Measurements from ENCODE around the gene PRR20G.
A peak's percentile ranks its signal among the peaks of the same experiment; 100 is the strongest.
"Not testable (repeated sequence)": the region's sequence is repeated elsewhere in the genome, so short reads cannot be mapped to it uniquely, and the experiment has no call there.

Gene PRR20G

GRCh38 chr3:127287840-127288239 lies at the start of gene PRR20G:
TSS of gene PRR20G (minus strand) at chr3:127288046. CDS start at chr3:127287365, 681 bp downstream.
- no peak for DNase-seq

DNA sequence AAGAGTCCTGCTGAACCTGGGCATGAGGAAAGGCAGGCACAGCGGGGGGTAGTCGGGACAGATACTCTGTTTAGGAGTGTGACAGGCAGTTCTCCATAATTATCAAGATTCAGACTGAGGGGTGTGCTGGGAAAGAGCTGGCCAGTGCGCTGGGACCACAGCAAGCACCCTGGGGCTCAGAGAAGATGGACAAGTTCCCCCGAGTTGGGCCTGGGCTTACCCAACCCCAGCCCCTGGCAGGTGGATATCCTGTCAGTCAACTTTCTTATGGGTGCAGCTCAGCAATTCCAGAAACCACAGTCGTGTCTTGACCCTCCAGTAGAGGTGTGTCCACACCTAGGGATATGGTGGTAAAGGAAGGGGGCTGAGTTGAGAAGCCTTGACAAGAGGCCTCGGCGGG lies 49.2 kb upstream of the PRR20G start:
- no peak for DNase-seq

DNA sequence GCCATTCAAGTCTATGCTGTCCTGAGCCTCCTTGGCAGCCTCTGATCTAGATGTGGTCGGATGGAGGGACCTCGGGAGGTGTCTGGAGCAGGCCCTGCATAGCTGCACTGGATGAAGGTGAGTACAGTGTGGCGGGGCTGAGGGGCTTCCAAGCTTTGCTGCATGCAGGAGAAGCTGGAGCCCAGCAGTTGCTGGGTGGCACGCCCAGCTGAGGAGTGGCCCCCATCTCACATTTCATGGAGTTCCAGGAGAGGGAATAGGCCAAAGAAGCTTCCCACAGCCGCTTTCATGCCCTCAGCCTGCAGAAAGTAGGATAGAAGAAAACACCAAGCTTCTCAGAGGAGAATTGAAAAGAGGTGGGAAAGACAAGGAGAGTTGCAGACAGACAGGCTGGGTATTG lies 48.3 kb upstream of the PRR20G start:
- DNase-seq = no peak

DNA sequence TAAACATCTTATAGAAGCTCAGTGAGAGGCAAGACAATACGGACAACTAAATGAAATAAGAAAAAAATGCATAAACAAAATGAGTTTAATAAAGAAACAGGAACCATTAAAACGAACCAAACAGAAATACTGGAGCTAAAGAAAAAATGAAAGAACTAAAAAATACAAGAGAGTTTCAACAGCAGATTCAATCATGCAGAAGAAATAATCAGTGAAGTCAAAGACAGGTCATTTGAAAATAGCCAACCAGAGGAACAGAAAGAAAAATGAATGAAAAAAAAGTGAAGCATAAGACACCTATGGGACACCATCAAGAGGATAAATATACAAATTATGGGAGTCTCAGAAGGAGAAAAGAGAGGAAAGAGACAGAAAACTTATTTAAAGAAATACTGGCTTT lies 42.5 kb upstream of the PRR20G start:
- no peak for DNase-seq

DNA sequence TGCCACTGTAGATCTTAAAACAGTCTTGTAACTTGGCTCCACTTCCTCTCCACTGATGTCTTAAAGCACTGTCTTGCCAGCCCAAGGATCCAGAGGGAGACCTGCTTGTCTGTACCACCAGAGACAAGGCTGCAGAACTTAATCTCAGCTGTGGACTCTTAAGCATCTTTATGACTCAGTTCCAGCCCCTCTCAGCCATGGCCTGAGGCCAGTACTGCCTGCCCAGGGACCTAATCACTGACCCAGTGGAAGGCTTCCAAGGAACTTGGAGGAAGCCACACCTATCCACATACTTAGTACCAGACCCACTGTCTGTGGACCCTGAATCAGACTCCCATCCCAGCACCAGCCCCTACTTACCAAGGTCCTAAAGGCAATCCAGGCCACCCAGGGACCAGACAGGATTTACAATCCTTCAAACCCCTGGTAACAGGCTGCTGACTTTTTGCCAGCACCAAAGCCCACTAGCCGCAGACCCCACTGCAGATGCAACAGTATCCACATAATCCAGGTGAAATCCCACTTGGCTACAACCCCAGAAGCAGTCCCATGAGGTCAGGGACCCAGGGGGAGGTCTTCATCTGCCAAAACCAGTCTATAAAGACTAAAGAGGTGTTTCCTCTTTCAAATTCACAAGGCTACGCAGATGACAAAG lies 41.9 kb upstream of the PRR20G start:
- DNase-seq = no peak

GRCh38 chr3:127328421-127328820 lies 40.6 kb upstream of the PRR20G start:
- no peak for DNase-seq

DNA sequence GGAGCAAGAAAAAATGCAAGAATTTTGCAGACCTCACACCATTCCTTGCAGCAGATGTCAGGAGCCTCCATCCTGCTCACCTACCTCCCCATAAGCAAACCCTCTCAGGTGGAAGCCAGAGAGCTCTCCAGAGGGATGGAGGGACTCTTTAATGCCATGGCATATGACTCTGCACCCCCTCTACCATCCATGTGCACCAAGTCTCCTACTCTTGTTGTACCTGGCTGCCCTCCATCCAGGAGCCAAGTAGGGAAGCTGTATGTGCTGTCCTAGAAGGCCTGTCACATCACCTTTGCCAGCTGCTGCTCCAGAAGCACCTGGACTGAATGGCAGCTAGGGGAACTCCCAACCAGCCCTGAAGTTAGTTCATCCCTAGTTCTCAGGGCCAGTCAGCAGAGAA lies 38.5 kb upstream of the PRR20G start:
- no peak for DNase-seq

- no peak for DNase-seq
Measured at GRCh38 chr3:127325629-127325961, 37.7 kb upstream of the PRR20G start.

GRCh38 chr3:127324913-127325628 lies 37.2 kb upstream of the PRR20G start:
- no peak for DNase-seq

DNA sequence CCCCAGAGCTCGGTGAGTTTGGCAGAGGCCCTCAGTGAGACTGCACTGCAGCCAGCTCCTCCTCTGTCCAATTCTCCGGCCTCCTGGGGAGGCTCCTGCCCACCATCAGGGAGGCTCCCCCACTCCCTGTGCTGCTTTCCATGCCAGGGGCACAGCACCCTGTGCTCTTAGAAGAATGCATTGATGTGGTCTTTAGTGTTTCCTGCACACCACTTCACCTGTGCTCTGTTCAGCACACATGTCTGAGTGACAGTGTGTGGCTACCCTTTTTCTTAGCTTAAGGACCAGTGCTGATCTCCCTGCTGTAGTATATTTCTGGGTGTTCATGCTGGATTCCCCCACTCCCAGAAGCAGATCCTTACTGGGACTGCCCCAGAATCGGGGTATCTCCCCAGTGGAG lies 36.2 kb upstream of the PRR20G start:
- DNase-seq = no peak

DNA sequence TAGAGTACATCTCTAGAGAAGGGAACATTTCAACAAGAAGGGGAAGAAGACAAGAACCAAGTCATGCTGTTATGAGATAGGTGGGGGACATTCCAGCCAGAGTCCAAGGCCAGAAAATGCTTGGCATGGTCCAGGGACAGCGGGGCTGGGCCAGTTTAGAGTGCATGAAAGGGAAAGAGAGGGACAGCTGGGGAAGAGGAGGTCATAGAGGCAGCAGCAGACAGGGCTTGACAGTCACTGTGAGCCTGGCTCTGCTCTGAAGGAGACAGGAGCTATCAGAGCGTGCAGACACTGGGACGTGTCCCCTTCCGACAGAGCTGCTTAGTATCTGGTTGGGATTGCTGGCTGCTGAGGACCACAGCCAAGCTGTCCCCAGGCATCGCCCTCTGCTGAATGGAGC lies 35.7 kb upstream of the PRR20G start:
- DNase-seq = no peak

DNA sequence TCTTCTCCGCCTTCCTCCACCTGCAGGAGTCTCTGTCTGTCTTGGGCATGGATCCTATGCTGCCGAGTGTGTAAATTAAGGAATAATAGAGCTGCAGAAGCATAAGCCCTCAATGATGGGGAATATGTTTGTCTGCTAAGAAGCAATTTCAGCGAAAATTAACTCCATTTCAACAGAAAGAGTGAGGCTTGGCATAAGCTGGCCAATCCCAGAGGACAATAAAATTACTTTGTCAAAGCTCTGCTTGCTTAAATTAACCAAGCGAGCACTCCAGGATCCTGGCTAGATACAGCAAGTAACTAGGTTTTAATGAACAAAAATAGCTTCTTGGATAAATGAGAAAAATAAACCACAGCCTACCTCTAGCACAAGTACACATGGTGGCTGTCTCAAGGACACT lies 33.5 kb upstream of the PRR20G start:
- DNase-seq = no peak

- DNase-seq = peak; percentile 4
Measured at GRCh38 chr3:127320529-127321121, 32.8 kb upstream of the PRR20G start.

DNA sequence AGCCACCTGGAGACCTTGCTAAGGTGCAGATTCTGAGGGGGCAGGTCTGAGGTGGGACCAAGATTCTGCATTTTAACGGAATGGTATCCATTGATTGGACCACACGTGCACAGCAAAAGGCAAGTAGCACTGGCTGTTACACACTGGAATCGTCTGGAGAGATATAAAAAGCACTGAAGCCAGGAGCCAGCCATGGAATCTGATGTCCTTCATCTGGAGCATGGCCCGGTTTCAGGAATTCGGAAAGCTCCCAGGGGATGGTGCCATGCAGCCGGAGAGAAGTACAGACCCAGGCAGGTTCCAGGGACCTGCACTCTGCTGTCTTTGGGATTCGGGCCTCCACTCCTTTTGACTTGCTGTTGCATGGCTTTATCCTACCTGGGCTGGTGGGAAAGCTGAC lies 28.8 kb upstream of the PRR20G start:
- DNase-seq = no peak

- DNase-seq = no peak
Measured at GRCh38 chr3:127312818-127313217, 25.0 kb upstream of the PRR20G start.

DNA sequence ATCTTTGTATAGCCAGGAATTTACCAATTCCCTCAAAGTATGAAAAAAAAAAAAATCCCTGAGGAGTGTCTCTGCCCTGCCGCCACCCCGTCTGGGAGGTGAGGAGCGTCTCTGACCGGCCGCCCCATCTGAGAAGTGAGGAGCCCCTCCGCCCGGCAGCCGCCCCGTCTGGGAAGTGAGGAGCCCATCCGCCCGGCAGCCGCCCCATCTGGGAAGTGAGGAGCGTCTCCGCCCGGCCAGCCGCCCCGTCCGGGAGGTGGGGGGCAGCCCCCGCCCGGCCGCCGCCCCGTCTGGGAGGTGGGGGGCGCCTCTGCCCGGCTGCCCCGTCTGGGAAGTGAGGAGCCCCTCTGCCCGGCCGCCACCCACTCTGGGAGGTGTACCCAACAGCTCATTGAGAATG lies 21.0 kb upstream of the PRR20G start:
- not testable (repeated sequence) for DNase-seq

DNA sequence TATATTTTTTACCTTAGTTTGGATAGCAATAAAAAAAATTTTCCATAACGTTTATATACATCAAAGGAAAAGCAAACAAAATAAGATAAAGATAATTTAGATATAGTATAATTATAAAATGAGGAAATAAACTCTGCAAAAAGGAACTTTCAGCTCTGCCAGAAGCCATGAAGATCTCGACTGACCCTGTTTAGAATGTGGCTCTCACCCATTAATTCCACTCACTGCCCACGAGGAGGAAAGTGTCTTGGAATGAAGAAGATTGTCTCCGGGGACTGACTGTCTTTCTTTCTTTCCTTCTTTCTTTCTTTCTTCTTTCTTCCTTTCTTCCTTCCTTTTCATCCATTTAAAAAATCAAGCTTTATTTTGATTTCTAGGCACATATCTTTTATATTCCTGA lies 20.1 kb upstream of the PRR20G start:
- DNase-seq = no peak

- DNase-seq = no peak
Measured at GRCh38 chr3:127307112-127307835, 19.4 kb upstream of the PRR20G start.

DNA sequence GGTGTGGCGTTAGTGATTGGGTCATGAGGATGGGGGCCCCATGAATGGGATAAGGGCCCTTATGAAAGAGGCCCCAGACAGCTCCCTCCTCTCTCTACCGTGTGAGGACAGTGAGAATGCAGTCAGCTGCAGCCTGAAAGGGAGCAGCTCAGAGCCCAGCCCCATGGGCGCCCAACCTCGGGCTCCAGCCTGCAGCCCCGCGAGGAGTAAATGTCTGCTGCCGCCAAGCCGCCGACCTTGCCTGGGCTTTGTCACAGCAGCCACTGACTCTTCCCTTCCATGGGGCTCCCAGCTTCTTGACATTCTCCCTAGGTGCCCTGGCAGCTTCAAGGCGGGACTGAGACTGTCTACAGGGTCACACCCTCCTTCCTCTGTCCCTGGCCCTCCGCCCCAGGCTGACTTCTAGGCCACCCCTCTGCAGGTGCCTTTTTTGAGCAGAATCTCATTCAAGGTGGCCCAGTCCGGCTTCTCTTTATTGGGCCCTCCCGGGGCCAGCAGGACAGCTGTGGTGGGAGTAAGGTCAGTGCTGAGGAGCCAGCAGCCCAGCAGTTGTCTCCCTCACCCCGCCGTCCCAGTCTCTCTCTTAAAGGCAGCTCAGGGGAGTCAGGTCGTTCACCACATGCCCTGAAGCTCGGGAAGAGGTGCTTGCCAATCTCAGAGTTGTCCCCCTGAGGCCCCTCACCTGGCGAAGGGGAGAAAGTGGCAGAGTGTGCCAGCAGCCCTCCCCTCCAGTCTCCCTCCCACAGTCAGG lies 18.7 kb upstream of the PRR20G start:
- DNase-seq = no peak

DNA sequence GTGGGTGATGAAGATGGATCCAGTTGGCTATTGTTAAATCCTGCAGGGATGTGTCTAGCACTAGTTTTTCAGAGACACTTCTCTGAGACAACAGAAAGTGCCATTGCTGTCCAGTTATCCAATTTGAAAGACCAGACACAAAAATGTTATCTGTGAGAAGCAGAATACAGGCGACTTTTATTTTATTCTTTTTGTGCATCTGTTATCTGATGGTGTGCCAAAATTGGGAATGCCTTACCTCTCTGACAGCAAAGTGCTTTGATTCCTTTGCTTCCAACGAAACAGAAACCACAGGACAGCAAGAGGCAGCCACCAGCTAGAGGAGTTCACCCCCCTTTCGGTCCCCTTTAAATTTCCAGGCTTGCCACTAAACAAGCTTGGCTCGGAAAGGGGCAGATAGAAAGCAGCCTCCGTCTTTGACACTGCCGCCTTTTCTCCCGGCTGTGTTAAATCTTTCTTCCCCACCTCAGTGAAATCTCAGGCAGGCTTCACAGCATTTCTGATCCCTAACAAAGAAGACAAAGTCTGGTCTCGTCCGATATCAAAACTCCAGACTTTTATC lies 17.7 kb upstream of the PRR20G start:
- no peak for DNase-seq

- DNase-seq = no peak
Measured at GRCh38 chr3:127304121-127304744, 16.4 kb upstream of the PRR20G start.

GRCh38 chr3:127299276-127299675 lies 11.4 kb upstream of the PRR20G start:
- DNase-seq = no peak
